Stimulated activated CD4-positive, alpha-beta T cell treated with anti-CD3 and anti-CD28 coated beads, TNF-alpha, amount 100 ng/mL, for 24 hours (primary cell): Measurements from ENCODE around the gene GRM5.
"Not testable (repeated sequence)": the region's sequence is repeated elsewhere in the genome, so short reads cannot be mapped to it uniquely, and the experiment has no call there.

Experiments
- DNase-seq, 3 experiments: peaks; one replicate each; pipeline ENCODE4 v3.0.0-alpha.2; 2020; ENCODE audit warnings: low read depth in 3 of 3

Gene GRM5

DNA sequence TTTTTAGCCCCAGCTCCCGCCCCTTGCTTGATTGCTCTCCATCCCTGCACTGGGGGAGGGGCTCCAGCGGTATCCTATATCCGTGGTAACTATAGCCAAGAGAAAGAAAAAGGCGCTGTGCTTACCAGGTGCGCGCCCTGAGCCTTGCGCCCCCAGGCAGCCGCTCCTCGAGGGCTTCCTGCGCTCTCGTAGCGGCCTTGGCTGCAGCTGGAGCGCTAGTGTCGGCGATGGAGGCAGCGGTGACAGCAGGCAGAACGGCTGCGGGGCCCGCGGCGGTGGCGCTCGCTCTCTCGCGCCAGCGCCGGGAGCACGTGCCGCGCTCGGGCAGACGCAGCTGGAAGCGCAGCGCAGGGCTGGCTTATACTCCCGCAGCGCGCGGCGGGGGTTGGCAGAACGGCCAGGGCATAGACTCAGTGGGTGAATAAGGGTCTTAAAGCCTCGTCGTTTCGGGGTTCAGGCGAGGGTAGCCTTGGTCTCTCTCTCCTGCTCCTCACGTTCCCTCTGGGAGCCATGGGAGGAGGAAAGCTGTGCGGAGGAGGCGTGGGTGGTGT, at the start of gene GRM5:
GRM5 (minus strand) TSS at position 332 of the 551 bp plus-strand sequence. CDS start 18,110 bp downstream, outside the sequence.
- DNase-seq = peak in 1 of 3 experiments; percentile 0

- not testable (repeated sequence) for DNase-seq
Observed at GRCh38 chr11:89097956-89098355, 32.2 kb upstream of the GRM5 start.

- DNase-seq = not testable (repeated sequence)
Observed at GRCh38 chr11:89093806-89094205, 28.0 kb upstream of the GRM5 start.

DNA sequence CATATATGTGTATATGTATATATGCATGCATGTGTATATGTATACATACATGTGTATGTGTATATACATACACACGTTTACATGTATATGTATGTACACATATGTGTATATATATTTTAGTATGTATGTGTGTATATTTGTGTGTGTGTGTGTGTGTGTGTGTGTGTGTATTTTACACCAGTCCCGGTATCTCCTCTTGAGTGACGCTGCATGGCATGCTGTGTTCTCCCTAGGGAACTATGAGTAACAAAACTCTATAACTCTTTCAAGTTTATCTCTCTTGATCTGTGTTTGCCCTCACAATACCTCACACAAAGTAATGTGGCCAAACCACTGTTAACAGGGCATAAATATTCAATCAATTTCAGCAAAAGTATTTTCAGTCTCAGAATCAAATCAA, 19.2 kb upstream of the GRM5 start:
- not testable (repeated sequence) for DNase-seq

- not testable (repeated sequence) for DNase-seq
Observed at GRCh38 chr11:89070911-89071310, 5.1 kb upstream of the GRM5 start.

DNA sequence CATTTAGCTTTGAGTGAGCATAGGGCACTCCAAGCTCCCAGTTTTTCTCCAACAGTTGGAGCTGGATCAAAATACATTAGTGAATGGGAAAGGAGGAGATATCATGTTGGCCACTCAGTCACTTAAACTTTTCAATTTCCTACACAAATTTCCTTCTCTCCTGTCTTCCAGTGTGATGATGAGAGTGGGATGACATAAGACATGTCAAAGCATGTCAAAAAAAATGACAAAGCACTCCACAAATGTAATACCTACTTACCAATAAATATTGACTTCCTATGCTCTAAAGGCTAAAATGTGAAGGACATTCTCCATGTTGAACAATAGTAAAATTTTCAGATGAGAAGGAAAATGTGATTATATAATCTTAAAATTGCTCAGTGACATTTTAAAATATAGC, 1.5 kb upstream of the GRM5 start:
- no peak for DNase-seq

- DNase-seq = no peak
Observed at GRCh38 chr11:89065066-89065465, 716 bp downstream of the GRM5 start.

GRCh38 chr11:89063481-89063951, 2.3 kb downstream of the GRM5 start:
- DNase-seq = not testable (repeated sequence)

DNA sequence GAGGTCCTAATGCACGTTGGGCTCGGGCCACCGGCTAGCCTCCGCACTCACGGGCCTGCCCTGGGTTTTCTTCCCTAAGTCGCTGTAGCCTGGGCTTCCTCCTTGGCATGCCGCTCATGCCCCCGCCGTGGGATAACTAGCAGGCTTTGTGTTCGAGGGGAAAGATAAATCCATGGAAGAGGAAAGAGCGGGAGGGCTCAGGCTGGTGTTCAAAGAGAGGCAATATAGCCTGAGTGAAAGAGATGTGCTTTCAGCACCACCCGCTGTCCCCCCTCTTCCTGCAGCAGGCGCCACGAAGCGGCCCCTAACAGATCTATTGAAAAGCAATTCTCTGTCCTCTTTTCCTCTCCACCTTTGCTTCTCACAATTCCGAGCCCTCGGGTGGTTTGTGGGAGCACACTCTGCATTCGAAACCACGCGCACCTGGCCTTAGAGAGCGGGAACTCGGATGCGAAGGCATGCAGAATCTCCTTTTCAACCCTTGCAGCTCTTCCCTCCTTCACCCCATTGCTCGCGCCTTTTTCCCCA, 2.9 kb downstream of the GRM5 start:
- DNase-seq = not testable (repeated sequence)

GRCh38 chr11:89061839-89062238, 3.9 kb downstream of the GRM5 start:
- not testable (repeated sequence) for DNase-seq

GRCh38 chr11:89057406-89057805, 8.4 kb downstream of the GRM5 start:
- not testable (repeated sequence) for DNase-seq

- DNase-seq = no peak
Observed at GRCh38 chr11:89052220-89052619, 13.6 kb downstream of the GRM5 start.

GRCh38 chr11:89047159-89047558, 18.6 kb downstream of the GRM5 start:
- not testable (repeated sequence) for DNase-seq

GRCh38 chr11:89043861-89044588, 21.8 kb downstream of the GRM5 start:
- not testable (repeated sequence) for DNase-seq

- DNase-seq = not testable (repeated sequence)
Observed at GRCh38 chr11:89029671-89030070, 36.1 kb downstream of the GRM5 start.

DNA sequence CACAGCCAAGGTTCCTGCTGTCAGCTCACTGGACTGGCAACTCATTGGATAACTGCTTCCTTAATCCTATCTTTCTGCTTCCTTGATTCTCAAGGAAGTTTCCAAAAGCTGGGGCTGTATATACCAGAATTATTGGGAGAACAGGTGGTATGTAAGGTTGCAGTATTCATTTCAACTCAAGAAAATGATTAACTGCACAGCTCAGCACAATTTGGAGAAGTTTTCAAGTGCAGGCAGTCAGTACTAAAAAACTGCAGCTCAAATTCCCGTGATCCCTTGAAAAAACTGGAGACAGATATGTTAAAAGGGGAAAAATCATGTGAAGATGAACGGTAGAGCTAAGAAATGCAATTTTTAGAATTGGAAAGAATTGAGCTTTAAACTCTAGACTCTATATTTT, 44.4 kb downstream of the GRM5 start:
- no peak for DNase-seq

DNA sequence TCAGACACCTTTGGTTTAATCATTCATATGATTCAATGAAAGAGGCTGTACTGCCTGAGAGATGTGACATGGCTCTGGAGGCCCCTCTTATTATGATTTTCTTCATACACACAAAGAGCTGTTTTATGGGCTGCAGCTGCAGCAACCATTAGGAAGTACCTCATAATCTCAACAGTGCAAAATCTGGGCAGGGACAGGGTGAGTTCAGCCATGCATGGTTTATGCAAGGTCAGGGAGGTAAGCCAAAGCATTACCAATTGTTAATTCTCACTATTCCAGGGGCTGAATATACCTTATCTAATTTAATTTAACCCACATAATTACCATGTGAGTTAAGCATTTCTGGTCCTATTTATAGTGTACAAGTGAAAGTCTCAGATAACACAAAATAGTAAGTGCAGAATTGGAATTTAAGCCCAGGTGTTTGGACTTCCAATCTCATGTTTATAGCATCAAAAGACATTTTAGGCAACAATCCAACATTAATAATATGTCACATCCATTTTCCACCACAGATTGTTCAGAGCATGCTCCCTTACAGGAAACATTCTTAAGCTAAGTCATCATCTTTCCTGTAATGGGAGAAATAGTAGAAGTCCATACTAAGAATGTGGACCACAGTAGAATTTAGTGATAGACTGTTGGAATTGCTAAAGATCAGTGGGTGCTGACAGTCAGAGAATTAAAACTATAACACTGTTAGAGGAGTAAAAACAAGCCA, 45.8 kb downstream of the GRM5 start:
- DNase-seq = not testable (repeated sequence)

DNA sequence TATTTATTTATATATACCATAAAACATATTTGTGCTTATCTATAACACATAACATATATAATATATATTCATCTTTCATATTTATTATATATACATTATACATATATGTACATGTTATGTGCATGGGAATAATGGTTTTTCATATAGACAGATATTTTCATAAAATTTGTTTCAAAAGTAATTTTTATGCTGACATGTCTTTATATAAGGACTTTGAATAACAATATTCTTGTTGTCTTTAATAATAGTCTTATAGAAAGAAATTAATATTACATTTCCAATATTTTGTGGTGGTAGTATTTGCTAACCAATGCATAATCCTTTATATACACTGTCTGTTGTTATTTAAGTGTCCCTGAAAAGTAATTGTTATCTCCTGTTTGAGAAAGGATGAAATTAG, 49.6 kb downstream of the GRM5 start:
- no peak for DNase-seq

GRCh38 chr11:89015614-89016013, 50.2 kb downstream of the GRM5 start:
- no peak for DNase-seq

GRCh38 chr11:89000852-89001251, 64.9 kb downstream of the GRM5 start:
- DNase-seq = not testable (repeated sequence)

DNA sequence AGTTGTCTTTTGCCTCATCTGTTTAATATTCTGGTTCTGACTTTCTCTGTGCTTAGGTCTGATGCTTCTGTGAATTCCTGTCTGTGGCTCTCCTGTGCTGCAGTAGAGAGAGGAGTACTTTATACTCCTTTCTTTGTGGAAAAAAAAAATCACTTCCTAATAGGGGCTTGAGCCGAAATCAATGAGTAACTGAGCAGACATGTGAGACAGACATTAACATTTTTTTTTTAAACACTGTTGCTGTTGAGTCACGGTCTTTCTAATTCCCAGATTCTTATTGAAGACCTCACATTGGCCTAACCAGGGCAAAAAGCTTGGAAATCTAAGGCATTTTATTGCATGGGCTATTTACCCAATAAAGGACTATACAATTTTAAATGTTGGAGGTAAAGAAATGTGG, 86.1 kb downstream of the GRM5 start:
- no peak for DNase-seq

GRCh38 chr11:88978992-88979391, 86.8 kb downstream of the GRM5 start:
- not testable (repeated sequence) for DNase-seq
